ENCODE data around the gene SNRPA1.

DNA sequence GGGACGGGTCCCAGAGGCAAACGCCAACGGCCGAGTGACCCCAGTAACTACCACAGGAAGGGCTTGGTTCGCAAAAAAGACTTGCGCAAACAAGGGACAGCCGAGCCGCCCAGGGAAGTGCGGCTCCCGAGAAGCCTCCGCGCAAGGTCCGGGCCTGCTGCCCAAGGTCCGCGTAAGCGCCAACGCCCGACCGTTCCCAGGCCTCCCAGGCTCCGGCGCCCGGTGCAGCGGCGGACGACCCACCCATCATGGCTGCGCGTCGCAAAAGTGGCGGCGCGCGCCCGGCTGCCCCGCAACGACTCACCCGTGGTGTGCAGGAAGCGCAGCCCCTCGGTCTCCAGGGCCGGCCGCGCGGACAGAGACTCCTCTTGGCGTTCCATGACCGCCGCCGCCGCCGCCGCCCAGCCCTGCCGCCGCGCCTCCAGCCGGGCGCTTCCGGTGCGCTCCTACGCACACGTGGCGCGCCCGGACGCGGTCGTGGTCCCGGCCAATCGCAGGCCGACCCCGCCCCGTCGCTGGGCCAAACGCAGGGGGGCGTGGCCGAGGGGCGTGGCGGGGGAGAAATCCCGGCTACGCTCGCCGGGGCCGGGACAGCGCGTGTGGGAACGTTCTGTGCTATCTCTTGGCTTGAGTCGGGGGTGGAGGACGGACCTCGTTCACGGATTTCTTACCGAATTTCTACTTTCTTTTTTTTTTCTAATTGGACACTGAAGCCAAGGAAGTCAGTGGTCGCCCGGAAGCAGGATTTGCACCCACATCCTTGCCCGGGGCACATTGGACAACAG lies 17.8 kb downstream of the SNRPA1 start, which contains the start of gene SELENOS:
- TF ChIP-seq, protein P1, sequence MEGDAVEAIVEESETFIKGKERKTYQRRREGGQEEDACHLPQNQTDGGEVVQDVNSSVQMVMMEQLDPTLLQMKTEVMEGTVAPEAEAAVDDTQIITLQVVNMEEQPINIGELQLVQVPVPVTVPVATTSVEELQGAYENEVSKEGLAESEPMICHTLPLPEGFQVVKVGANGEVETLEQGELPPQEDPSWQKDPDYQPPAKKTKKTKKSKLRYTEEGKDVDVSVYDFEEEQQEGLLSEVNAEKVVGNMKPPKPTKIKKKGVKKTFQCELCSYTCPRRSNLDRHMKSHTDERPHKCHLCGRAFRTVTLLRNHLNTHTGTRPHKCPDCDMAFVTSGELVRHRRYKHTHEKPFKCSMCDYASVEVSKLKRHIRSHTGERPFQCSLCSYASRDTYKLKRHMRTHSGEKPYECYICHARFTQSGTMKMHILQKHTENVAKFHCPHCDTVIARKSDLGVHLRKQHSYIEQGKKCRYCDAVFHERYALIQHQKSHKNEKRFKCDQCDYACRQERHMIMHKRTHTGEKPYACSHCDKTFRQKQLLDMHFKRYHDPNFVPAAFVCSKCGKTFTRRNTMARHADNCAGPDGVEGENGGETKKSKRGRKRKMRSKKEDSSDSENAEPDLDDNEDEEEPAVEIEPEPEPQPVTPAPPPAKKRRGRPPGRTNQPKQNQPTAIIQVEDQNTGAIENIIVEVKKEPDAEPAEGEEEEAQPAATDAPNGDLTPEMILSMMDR (conservative IDR thresholded peaks at IDR 0.05 in 1 of 2, IDR thresholded peaks at IDR 0.05 in 1 of 2; ENCODE audit: extremely low read depth in 1 of 2, insufficient read depth in 1 of 2, low read depth in 1 of 2, low read length in 2 of 2): no peak
- TF ChIP-seq EZH2 (IDR thresholded peaks at IDR 0.05; ENCODE audit: borderline replicate concordance, low read length): no peak

Data from mammary epithelial cell (primary cell).